GM19397 (cell line): Measurements from ENCODE around the gene RAPGEF5.

Experiments
- ATAC-seq: cut with Tn5 transposase; IDR thresholded peaks from one replicate; pipeline ENCODE4 v1.9.1; 2021; ENCODE audit warnings: mild to moderate bottlenecking, moderate library complexity; ENCODE audit not compliant: unreplicated experiment

The RAPGEF5 gene

GRCh38 chr7:22230238-22230637 lies 126.7 kb downstream of the RAPGEF5 start:
- no peak for ATAC-seq

GRCh38 chr7:22229148-22229547 lies 127.8 kb downstream of the RAPGEF5 start:
- ATAC-seq = no peak

GRCh38 chr7:22223807-22224206 lies 133.1 kb downstream of the RAPGEF5 start:
- no peak for ATAC-seq

GRCh38 chr7:22220941-22221340 lies 136.0 kb downstream of the RAPGEF5 start:
- ATAC-seq = no peak

- no peak for ATAC-seq
Measured at GRCh38 chr7:22219739-22220493, 137.0 kb downstream of the RAPGEF5 start.

- ATAC-seq = no peak
Measured at GRCh38 chr7:22219036-22219435, 137.9 kb downstream of the RAPGEF5 start.

GRCh38 chr7:22216832-22217475 lies 140.0 kb downstream of the RAPGEF5 start:
- ATAC-seq = no peak

GRCh38 chr7:22216309-22216708 lies 140.6 kb downstream of the RAPGEF5 start:
- ATAC-seq = no peak

GRCh38 chr7:22214000-22214399 lies 143.0 kb downstream of the RAPGEF5 start:
- ATAC-seq = no peak

- no peak for ATAC-seq
Measured at GRCh38 chr7:22213081-22213480, 143.9 kb downstream of the RAPGEF5 start.

- no peak for ATAC-seq
Measured at GRCh38 chr7:22210967-22211366, 146.0 kb downstream of the RAPGEF5 start.

GRCh38 chr7:22210355-22210754 lies 146.6 kb downstream of the RAPGEF5 start:
- no peak for ATAC-seq

GRCh38 chr7:22208799-22209198 lies 148.2 kb downstream of the RAPGEF5 start:
- no peak for ATAC-seq

GRCh38 chr7:22207724-22208225 lies 149.2 kb downstream of the RAPGEF5 start:
- no peak for ATAC-seq

GRCh38 chr7:22205631-22206030 lies 151.3 kb downstream of the RAPGEF5 start:
- no peak for ATAC-seq

GRCh38 chr7:22204312-22204711 lies 152.6 kb downstream of the RAPGEF5 start:
- no peak for ATAC-seq

GRCh38 chr7:22202141-22202540 lies 154.8 kb downstream of the RAPGEF5 start:
- ATAC-seq = no peak

- ATAC-seq = no peak
Measured at GRCh38 chr7:22201186-22201880, 155.6 kb downstream of the RAPGEF5 start.

- no peak for ATAC-seq
Measured at GRCh38 chr7:22200777-22201176, 156.2 kb downstream of the RAPGEF5 start.

GRCh38 chr7:22200238-22200637 lies 156.7 kb downstream of the RAPGEF5 start:
- ATAC-seq = no peak

GRCh38 chr7:22197376-22197775 lies 159.6 kb downstream of the RAPGEF5 start:
- no peak for ATAC-seq

GRCh38 chr7:22196429-22196828 lies 160.5 kb downstream of the RAPGEF5 start:
- ATAC-seq = no peak
